Superior temporal gyrus (tissue), 1 donor: ENCODE measurements around the gene TFCP2L1.
A peak's percentile ranks its signal among the peaks of the same experiment; 100 is the strongest.

Experiments used
- DNase-seq: peaks from one replicate; pipeline ENCODE4 v3.0.0-alpha.2; 2016; ENCODE audit errors: extremely low spot score

The TFCP2L1 gene

DNA sequence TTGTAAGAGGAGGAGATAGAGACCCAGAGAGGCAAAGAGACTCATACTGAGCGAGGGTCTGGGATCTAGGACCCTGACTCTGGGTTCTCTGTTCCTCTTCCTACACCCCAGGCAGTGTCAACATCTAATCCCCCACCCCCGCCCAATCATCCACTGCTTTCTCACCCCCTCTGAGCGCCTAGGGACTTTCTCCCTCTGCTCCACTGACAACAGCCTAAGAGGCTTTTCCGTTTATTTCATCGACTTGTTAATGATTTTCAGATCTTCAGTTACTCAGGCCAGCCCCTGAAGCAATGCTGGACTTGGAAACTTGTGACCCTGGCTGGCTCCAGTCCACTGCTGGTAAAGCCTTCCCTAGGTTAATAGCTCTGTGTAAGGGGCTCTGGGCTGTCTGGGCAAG, 65.1 kb downstream of the TFCP2L1 start:
- no peak for DNase-seq

GRCh38 chr2:121218386-121218938, 66.5 kb downstream of the TFCP2L1 start:
- no peak for DNase-seq

DNA sequence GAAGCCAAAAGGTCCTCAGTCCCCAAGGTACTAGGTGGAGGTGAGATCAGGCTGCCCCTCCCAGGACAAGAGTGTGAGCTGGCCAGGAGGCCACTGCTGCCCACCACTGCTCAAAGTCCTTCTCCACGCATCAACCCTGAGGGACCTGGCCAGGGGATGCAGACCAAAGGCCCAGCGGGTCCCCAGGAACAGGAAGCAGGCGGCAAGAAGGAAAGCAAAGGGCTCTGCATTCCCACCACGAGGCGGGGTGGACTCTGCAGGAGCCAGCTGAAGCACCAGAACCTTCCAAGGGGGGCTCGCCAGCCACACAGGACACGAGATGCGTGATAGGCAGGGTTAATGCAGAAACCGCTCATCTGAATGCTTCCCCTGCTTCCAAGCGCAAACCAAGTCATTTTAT, 67.4 kb downstream of the TFCP2L1 start:
- no peak for DNase-seq

DNA sequence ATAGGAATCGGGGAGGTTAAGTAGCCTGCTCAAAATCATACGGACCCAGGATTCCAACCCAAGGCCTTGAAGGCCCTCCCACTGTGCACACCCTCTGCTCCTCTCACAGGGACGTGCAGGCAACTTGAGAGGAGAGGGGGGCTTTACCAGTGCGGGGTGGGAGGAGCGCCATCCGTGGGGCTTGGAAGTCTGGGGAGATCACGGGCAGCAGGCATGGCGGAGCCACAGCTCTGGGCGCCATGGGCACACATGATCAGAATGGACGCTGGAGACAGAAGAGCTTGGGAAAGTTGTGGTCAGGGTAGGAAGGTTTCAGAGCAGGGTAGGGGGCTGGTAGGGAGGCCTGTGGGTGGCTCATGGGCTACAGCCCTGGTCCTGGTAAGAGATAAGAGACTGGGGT, 70.7 kb downstream of the TFCP2L1 start:
- DNase-seq, result no peak

- DNase-seq, result no peak
Measured at GRCh38 chr2:121213386-121213785, 71.6 kb downstream of the TFCP2L1 start.

GRCh38 chr2:121212661-121213325, 72.2 kb downstream of the TFCP2L1 start:
- no peak for DNase-seq

- no peak for DNase-seq
Measured at GRCh38 chr2:121211689-121212151, 73.3 kb downstream of the TFCP2L1 start.

GRCh38 chr2:121211251-121211650, 73.8 kb downstream of the TFCP2L1 start:
- DNase-seq, result no peak

- DNase-seq, result no peak
Measured at GRCh38 chr2:121210691-121211090, 74.3 kb downstream of the TFCP2L1 start.

DNA sequence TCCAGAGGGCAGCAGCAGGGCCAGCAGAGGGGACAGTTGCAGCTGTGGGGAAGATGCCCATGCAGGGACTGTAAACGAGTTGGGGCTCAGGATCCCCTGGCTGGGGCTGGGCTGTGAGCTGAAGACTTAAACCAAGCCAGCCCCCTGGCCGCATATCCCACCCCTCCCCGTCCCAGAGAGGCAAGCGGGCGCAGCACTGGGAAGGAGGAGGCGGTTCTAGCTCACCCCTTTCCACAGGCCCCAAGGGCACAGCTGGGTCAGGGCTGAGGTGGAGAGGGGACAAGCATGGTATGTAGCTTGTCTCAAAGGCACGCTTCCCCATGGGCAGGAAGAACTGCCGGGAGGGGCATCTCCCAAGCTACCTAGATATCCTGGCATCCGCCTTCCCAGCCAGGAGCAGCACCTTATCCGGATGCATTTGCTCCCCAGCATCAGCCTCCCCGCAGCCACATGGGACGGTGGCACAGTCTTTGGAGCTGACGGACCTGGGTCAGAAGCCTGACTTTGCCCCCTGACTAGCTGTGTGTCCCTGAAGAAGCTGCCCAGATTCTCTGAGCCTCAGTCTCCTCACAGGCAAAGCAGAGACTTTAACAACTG, 75.9 kb downstream of the TFCP2L1 start:
- DNase-seq, result no peak

- DNase-seq, result no peak
Measured at GRCh38 chr2:121207494-121207893, 77.5 kb downstream of the TFCP2L1 start.

GRCh38 chr2:121205321-121205942, 79.6 kb downstream of the TFCP2L1 start:
- DNase-seq, result no peak

- DNase-seq, result no peak
Measured at GRCh38 chr2:121203591-121204249, 81.3 kb downstream of the TFCP2L1 start.

DNA sequence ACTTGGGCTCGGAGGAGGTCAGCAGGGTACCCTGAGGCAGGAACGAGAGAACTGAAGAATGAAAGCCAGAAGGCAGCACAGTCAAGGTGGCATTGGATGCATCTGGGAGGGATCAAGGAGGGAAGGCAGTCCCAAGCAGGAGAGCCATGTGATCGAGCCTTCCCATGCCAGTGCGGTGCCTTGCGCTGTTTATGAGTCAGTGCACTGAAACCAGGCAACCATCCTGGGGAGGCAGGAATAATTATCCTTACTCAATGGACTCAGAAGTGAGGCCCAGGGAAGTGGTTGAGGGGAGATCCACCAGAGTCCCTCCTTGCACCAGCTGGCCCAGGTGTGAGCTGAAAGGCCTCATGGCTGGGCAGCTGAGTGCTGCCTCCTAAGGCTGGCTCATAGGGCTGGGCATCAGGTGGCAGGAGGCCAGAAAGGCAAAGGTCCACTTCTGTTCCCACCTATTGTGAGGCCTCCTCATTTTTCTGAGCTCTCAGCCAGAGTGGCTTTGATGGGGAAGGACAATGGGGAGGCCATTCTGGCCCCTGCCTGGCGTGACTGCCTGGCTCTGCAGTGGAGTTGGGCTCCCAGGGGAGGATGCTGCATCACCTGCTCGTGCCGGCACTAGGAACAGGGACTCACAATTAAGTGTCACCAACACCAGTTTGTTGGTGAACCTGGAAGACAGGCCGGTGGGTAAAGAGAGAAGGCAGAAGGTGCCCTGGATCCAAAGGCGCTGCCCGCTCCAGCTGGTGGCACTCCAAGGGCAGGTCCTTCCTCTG, 82.3 kb downstream of the TFCP2L1 start:
- DNase-seq, result no peak

- no peak for DNase-seq
Measured at GRCh38 chr2:121201796-121202195, 83.2 kb downstream of the TFCP2L1 start.

DNA sequence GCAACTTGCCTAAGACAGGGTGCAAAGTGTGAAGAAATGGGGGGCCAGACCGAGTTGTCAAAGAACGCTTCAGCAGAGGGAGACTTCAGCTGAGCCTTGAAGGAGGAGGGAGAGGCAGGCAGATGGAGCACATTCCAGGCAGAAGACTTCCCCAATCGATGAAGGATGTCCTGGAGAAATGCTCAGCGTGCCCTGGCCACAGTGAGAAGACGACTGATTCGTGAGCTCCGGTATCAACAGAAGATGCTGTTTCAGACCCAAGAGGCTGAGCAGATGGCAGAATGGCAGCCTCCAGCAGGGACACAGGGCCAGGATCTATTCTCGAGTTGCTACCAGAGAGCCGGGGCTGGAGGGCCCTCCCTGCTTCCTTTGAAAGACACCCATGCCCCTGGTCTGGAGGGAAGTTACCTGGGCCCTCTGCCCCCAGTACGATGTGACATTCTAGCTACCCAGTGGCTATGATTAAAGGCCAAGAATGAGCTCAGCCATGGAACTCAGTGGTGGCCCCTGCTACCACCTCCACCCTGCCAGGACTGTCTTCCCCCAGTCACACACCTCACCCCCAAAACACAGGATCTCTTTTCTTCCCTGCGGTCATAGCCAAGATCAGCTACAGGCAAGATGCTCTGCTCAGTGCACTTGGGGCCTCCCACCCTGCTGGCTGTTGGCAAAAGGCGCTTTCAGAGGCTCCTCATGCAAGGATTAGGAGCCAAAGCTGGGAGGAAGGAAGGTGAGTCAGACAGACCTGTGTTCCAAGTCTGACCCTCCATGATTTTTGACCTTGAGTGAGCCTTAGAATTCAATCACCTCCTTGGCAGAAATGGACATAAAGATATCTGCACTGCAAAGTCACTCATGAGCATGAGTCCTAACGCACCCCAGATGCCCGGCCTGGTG, 84.3 kb downstream of the TFCP2L1 start:
- DNase-seq, result no peak

DNA sequence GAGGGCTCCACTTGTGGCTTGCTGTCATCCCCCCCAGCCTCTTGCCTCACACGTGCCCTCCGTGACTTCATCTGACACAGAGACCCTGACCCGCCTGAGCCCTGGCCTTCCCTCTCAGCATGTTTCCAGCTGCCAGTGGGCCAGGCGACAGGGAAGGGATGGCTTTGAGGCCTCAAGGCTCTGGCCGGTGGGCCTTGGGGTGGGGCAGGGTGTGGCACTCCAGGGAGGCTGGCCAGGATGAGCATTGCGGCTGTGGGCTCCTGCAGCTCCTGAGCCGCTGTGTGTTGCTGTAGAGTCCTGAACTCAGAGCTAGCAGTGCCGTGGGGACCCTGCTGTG, 85.0 kb downstream of the TFCP2L1 start:
- DNase-seq, result no peak

- no peak for DNase-seq
Measured at GRCh38 chr2:121199281-121200010, 85.6 kb downstream of the TFCP2L1 start.

GRCh38 chr2:121197369-121198091, 87.5 kb downstream of the TFCP2L1 start:
- DNase-seq, result peak; percentile 63

- no peak for DNase-seq
Measured at GRCh38 chr2:121196849-121197155, 88.2 kb downstream of the TFCP2L1 start.
